DOHH2 (cell line): Measurements from ENCODE around the gene PCTP.

Experiments used
- H3F3A ChIP-seq: fragments of 200-600 bp; sonication (generic), shearing (Covaris generic); 2 replicates; pipeline ENCODE4 v1.6.0; 2016; ENCODE audit warnings: antibody characterized with exemption, mild to moderate bottlenecking; ENCODE audit not compliant: control insufficient read depth, insufficient read depth
- H3K27ac ChIP-seq: fragments of 200-600 bp; sonication (generic); 2 replicates; pipeline ENCODE4 v1.5.1; 2014; ENCODE audit warnings: low read depth, mild to moderate bottlenecking, low read length, moderate library complexity
- H3K27me3 ChIP-seq: fragments of 200-600 bp; sonication (generic); 2 replicates; pipeline ENCODE4 v1.6.1; 2014; ENCODE audit warnings: mild to moderate bottlenecking, low read length, mixed read lengths; ENCODE audit not compliant: control insufficient read depth
- H3K36me3 ChIP-seq: fragments of 200-600 bp; sonication (generic); 2 replicates; pipeline ENCODE4 v1.6.1; 2014; ENCODE audit warnings: mild to moderate bottlenecking, low read length, moderate library complexity, mixed read lengths; ENCODE audit not compliant: control insufficient read depth
- H3K4me1 ChIP-seq: fragments of 200-600 bp; sonication (generic); 2 replicates; pipeline ENCODE4 v1.6.1; 2014; ENCODE audit warnings: mild to moderate bottlenecking, low read length, mixed read lengths; ENCODE audit not compliant: control insufficient read depth
- H3K4me2 ChIP-seq: fragments of 200-600 bp; sonication (generic); 2 replicates; pipeline ENCODE4 v1.6.0; 2014; ENCODE audit warnings: mild to moderate bottlenecking, low read length, moderate library complexity
- H3K4me3 ChIP-seq: fragments of 200-600 bp; sonication (generic); 2 replicates; pipeline ENCODE4 v1.5.1; 2014; ENCODE audit warnings: mild to moderate bottlenecking, low read length, mixed read lengths
- H3K79me2 ChIP-seq: fragments of 200-600 bp; sonication (generic); 2 replicates; pipeline ENCODE4 v1.6.1; 2014; ENCODE audit warnings: mild to moderate bottlenecking, low read length, mixed read lengths; ENCODE audit not compliant: control insufficient read depth
- H3K9me2 ChIP-seq: fragments of 200-600 bp; sonication (generic); replicated peaks from 2 replicates; pipeline ENCODE4 v1.6.1; 2014; ENCODE audit warnings: mild to moderate bottlenecking, low read length, mixed read lengths; ENCODE audit not compliant: control insufficient read depth
- H3K9me3 ChIP-seq: fragments of 200-600 bp; sonication (generic); 2 replicates; pipeline ENCODE4 v1.6.1; 2014; ENCODE audit warnings: antibody characterized with exemption, low read length, mixed read lengths; ENCODE audit not compliant: control insufficient read depth, insufficient read depth
- H4K20me1 ChIP-seq: fragments of 200-600 bp; sonication (generic); 2 replicates; pipeline ENCODE4 v1.6.0; 2014; ENCODE audit warnings: low read depth, mild to moderate bottlenecking, antibody characterized with exemption, low read length, moderate library complexity; ENCODE audit not compliant: control insufficient read depth, insufficient read depth
- CTCF ChIP-seq: fragments of 200-600 bp; sonication (generic); IDR thresholded peaks from one replicate; pipeline ENCODE4 v1.5.1; 2014; ENCODE audit warnings: antibody characterized with exemption, mild to moderate bottlenecking, low read depth, low read length; ENCODE audit not compliant: poor library complexity, severe bottlenecking
- EZH2phosphoT487 ChIP-seq: fragments of 200-600 bp; sonication (generic); IDR thresholded peaks from 2 replicates; pipeline ENCODE4 v1.6.1; 2017; ENCODE audit warnings: borderline replicate concordance, mild to moderate bottlenecking, antibody characterized with exemption, low read length, moderate library complexity, mixed read lengths

PCTP gene

GRCh38 chr17:55750750-55751657 lies at the start of gene PCTP:
TSS of gene PCTP (plus strand) at chr17:55751051. CDS start at chr17:55751104, 53 bp downstream.
- H3K27me3 ChIP-seq, result no peaks in the 10 kb centered on the region
- H4K20me1 ChIP-seq, result no peaks in the 10 kb centered on the region
- TF ChIP-seq EZH2phosphoT487, result no peak
- TF ChIP-seq CTCF, result peak; percentile 44
- no peak within 1 kb of the TSS for H3K27ac ChIP-seq
- peaks cover 10% of the 10 kb centered on the region for H3K79me2 ChIP-seq
- peak within 1 kb of the TSS; percentile 95 for H3K4me3 ChIP-seq
- H3K9me2 ChIP-seq, result no peaks in the 10 kb centered on the region
- H3K4me1 ChIP-seq, result peaks cover 17% of the 10 kb centered on the region
- no peaks in the 10 kb centered on the region for H3K9me3 ChIP-seq
- 0 out of 2 replicates have a peak, but pooled peaks cover 4% of the 10 kb centered on the region for H3F3A ChIP-seq
- peak within 1 kb of the TSS; percentile 84 for H3K4me2 ChIP-seq
- H3K36me3 ChIP-seq, result no peaks in the 10 kb centered on the region

GRCh38 chr17:55702150-55702549 lies 48.7 kb upstream of the PCTP start:
- H3K4me3 ChIP-seq, result no peak overlapping the region
- H3K9me3 ChIP-seq, result peaks cover 5% of the 10 kb centered on the region; the same call in 1 of the 2 replicates
- H3K79me2 ChIP-seq, result no peaks in the 10 kb centered on the region
- no peaks in the 10 kb centered on the region for H3K36me3 ChIP-seq
- H4K20me1 ChIP-seq, result no peaks in the 10 kb centered on the region
- peaks cover 10% of the 10 kb centered on the region for H3K4me1 ChIP-seq
- no peak for TF ChIP-seq CTCF
- TF ChIP-seq EZH2phosphoT487, result no peak
- H3K27me3 ChIP-seq, result no peaks in the 10 kb centered on the region
- no peaks in the 10 kb centered on the region for H3F3A ChIP-seq
- no peak overlapping the region for H3K27ac ChIP-seq
- H3K4me2 ChIP-seq, result no peak overlapping the region
- no peaks in the 10 kb centered on the region for H3K9me2 ChIP-seq

- no peaks in the 10 kb centered on the region for H3K9me2 ChIP-seq
- H3K4me3 ChIP-seq, result no peak overlapping the region
- H3K4me2 ChIP-seq, result no peak overlapping the region
- H3K27me3 ChIP-seq, result no peaks in the 10 kb centered on the region
- no peaks in the 10 kb centered on the region for H4K20me1 ChIP-seq
- H3K9me3 ChIP-seq, result peaks cover 5% of the 10 kb centered on the region; the same call in 1 of the 2 replicates
- no peaks in the 10 kb centered on the region for H3F3A ChIP-seq
- H3K4me1 ChIP-seq, result peaks cover 10% of the 10 kb centered on the region
- no peak for TF ChIP-seq CTCF
- no peak for TF ChIP-seq EZH2phosphoT487
- H3K36me3 ChIP-seq, result no peaks in the 10 kb centered on the region
- H3K27ac ChIP-seq, result no peak overlapping the region
- no peaks in the 10 kb centered on the region for H3K79me2 ChIP-seq
These were observed 46.5 kb upstream of the PCTP start for GRCh38 chr17:55704401-55704800.
